GM23338 (cell line): ENCODE measurements around the gene HDGFL2. TPM values are rescaled to one million over a fixed set of nuclear protein-coding genes. Genes with fewer than 3 reads are reported as not detected.

Experiments
- ATAC-seq: fragments of 200-7000 bp; cut with Tn5 transposase; 3 replicates; pipeline ENCODE4 v1.9.1; 2020
- DNase-seq: peaks from one replicate; pipeline ENCODE4 v3.0.0-alpha.2; 2015; ENCODE audit warnings: low spot score
- H2AFZ ChIP-seq: fragments of 200-600 bp; sonication (generic); 2 replicates; pipeline ENCODE4 v1.8.0; 2016; ENCODE audit warnings: antibody characterized with exemption, mild to moderate bottlenecking, moderate library complexity
- H3F3A ChIP-seq: fragments of 200-600 bp; sonication (generic); replicated peaks from 2 replicates; pipeline ENCODE4 v1.8.0; 2017; ENCODE audit warnings: antibody characterized with exemption, mixed run types, low read depth
- H3K27ac ChIP-seq: fragments of 200-600 bp; sonication (generic); 2 replicates; pipeline ENCODE4 v1.6.1; 2016; ENCODE audit warnings: low read depth
- H3K27me3 ChIP-seq: fragments of 200-600 bp; sonication (generic); 2 replicates; pipeline ENCODE4 v1.8.0; 2016; ENCODE audit warnings: mild to moderate bottlenecking, mixed run types, moderate library complexity; ENCODE audit not compliant: insufficient read depth
- H3K36me3 ChIP-seq: fragments of 200-600 bp; sonication (generic); 2 replicates; pipeline ENCODE4 v1.8.0; 2016; ENCODE audit warnings: mild to moderate bottlenecking; ENCODE audit not compliant: insufficient read depth
- H3K4me1 ChIP-seq: fragments of 200-600 bp; sonication (generic); 2 replicates; pipeline ENCODE4 v1.8.0; 2016; ENCODE audit warnings: mild to moderate bottlenecking, moderate library complexity; ENCODE audit not compliant: insufficient read depth
- H3K4me2 ChIP-seq: fragments of 200-600 bp; sonication (generic); 2 replicates; pipeline ENCODE4 v1.7.1; 2017; ENCODE audit warnings: mixed run types
- H3K4me3 ChIP-seq: fragments of 200-600 bp; sonication (generic); 2 replicates; pipeline ENCODE4 v1.6.1; 2016; ENCODE audit warnings: mixed run types
- H3K79me2 ChIP-seq: fragments of 200-600 bp; sonication (generic); replicated peaks from 2 replicates; pipeline ENCODE4 v1.8.0; 2017; ENCODE audit warnings: mild to moderate bottlenecking; ENCODE audit not compliant: insufficient read depth
- H3K9me2 ChIP-seq: fragments of 200-600 bp; sonication (generic); 2 replicates; pipeline ENCODE4 v1.8.0; 2017; ENCODE audit not compliant: insufficient read depth
- H4K20me1 ChIP-seq: fragments of 200-600 bp; sonication (generic); replicated peaks from 2 replicates; pipeline ENCODE4 v1.8.0; 2017; ENCODE audit warnings: mild to moderate bottlenecking; ENCODE audit not compliant: insufficient read depth
- H3K27ac Mint-ChIP-seq: 2 replicates; pipeline ENCODE4 v1.8.0; 2020; ENCODE audit warnings: inconsistent platforms, mild to moderate bottlenecking, moderate library complexity, mixed read lengths
- H3K27me3 Mint-ChIP-seq: 3 replicates; pipeline ENCODE4 v1.8.0; 2022; ENCODE audit warnings: low read depth, mild to moderate bottlenecking, moderate library complexity, mixed read lengths, inconsistent platforms; ENCODE audit not compliant: insufficient read depth, poor library complexity
- H3K36me3 Mint-ChIP-seq: 3 replicates; pipeline ENCODE4 v1.8.0; 2021; ENCODE audit warnings: low read depth, mild to moderate bottlenecking, inconsistent platforms, moderate library complexity, mixed read lengths
- H3K4me1 Mint-ChIP-seq: 3 replicates; pipeline ENCODE4 v1.8.0; 2020; ENCODE audit warnings: mild to moderate bottlenecking, inconsistent platforms, mixed read lengths
- H3K4me3 Mint-ChIP-seq: 3 replicates; pipeline ENCODE4 v1.8.0; 2021; ENCODE audit warnings: moderate library complexity, mild to moderate bottlenecking, inconsistent platforms, mixed read lengths
- H3K9me3 Mint-ChIP-seq: 3 replicates; pipeline ENCODE4 v1.8.0; 2020; ENCODE audit warnings: moderate library complexity, mild to moderate bottlenecking, inconsistent platforms, mixed read lengths
- EZH2 ChIP-seq: fragments of 200-600 bp; sonication (generic); IDR thresholded peaks from one replicate; pipeline ENCODE4 v1.8.0; 2017; ENCODE audit warnings: antibody characterized with exemption, mild to moderate bottlenecking, low read depth; ENCODE audit not compliant: unreplicated experiment
- JUNB ChIP-seq: IDR thresholded peaks from one replicate; pipeline ENCODE4 v1.6.1; 2016; ENCODE audit warnings: antibody characterized with exemption; ENCODE audit not compliant: unreplicated experiment
- NANOG ChIP-seq: IDR thresholded peaks from 2 replicates; pipeline ENCODE4 v1.6.1; 2016; ENCODE audit warnings: antibody characterized with exemption, borderline replicate concordance
- POLR2AphosphoS5 ChIP-seq: IDR thresholded peaks from 2 replicates; pipeline ENCODE4 v1.6.1; 2016; ENCODE audit warnings: antibody characterized with exemption, low read depth
- ZNF114 ChIP-seq: fragments of 250-450 bp; sonication (Bioruptor Pico); IDR thresholded peaks from 2 replicates; pipeline ENCODE4 v1.5.0; 2020; ENCODE audit warnings: mild to moderate bottlenecking, moderate library complexity
- long read RNA-seq: library from polyadenylated mRNA; unstranded; transcript quantifications from one replicate; pipeline ENCODE4 v2.0.0, GENCODE V29; 2020; ENCODE audit not compliant: unreplicated experiment
- polyA plus RNA-seq: library from polyadenylated mRNA; unstranded; fragments of >200 nt; fragmentation: Nextera tagmentation; extraction: Ambion mirVana; gene quantifications from 2 replicates; pipeline ENCODE4 v1.2.1, GENCODE V29; 2016
- total RNA-seq: library from RNA; depleted of rRNA; stranded (reverse); fragments of >200 nt; shearing (Covaris generic); gene quantifications from 2 replicates; pipeline ENCODE4 v1.2.3, GENCODE V29; 2014; rRNA removed
- TF ChIP-seq, protein P1 (sequence below), 2 experiments: fragments of 200-600 bp in 1 of 2; sonication (generic) in 1 of 2; conservative IDR thresholded peaks; 2 replicates each; pipeline versions ENCODE4 v1.5.1 to v1.6.1; 2016 to 2017; ENCODE audit warnings: antibody characterized with exemption in 2 of 2, low read depth in 2 of 2, mild to moderate bottlenecking in 2 of 2, moderate library complexity in 1 of 2
- TF ChIP-seq, protein P2 (sequence below): IDR thresholded peaks from one replicate; pipeline ENCODE4 v1.6.1; 2018; ENCODE audit warnings: antibody characterized with exemption; ENCODE audit not compliant: unreplicated experiment

The HDGFL2 gene
- 94.6 and 113 TPM in 2 replicates for total RNA-seq
- polyA plus RNA-seq: 64.8 and 72.4 TPM in 2 replicates
- long read RNA-seq, partial matches to known transcripts: 3 of 9 reads
- long read RNA-seq, other reads (novel, unspliced or antisense): 3 of 9 reads

DNA sequence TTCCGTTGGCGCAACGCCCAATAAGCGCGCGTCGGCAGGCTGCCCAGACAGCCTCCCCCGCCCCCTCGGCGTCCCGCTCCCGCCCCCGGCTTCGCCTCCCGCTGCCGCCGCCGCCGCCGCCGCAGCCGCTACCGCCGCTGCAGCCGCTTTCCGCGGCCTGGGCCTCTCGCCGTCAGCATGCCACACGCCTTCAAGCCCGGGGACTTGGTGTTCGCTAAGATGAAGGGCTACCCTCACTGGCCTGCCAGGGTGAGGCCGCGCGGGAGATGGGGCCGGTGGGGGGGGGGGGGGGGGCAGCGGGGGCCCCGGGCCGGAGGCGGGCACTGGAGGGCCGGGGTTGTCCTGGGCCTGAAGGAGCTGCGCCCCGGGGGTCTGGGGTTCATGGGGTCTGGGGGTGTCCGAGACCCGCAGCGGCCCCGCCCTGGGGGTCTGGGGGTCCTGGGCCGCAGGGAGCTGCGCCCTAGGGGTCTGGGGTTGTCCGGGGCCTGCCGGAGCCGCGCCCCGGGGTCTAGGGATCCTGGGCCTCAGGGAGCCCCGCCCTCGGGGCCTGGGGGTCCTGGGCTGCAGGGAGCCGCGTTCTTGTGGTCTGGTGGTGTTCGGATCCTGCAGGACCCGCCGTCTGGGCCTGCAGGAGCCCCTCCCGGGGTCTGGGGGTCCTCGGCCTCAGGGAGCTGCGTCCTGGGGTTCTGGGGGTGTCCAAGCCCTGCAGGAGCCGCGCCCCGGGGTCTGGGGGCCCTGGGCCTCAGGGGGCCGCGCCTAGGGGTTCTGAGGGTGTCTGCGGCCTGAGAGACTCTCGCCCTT is at the start of gene HDGFL2:
Gene HDGFL2, plus strand, starts transcription at position 124 of the 801 bp plus-strand sequence. Its CDS starts 54 bp downstream, at position 178.
- Histone ChIP-seq H3K27ac (peak within 1 kb of the TSS; percentile 6; the same call in 1 of the 2 replicates), H3K27me3 (no peaks in the 10 kb centered on the region), H3K4me2 (peak within 1 kb of the TSS; percentile 85), H3K4me1 (peaks cover 9% of the 10 kb centered on the region; the same call in 1 of the 2 replicates), H3K79me2 (peaks cover 33% of the 10 kb centered on the region), H3F3A (peaks cover 15% of the 10 kb centered on the region; the same call in 1 of the 2 replicates), H2AFZ (no peak within 1 kb of the TSS; the same call in 1 of the 2 replicates), H4K20me1 (peaks cover 8% of the 10 kb centered on the region), H3K4me3 (peak within 1 kb of the TSS; percentile 85), H3K9me2 (no peaks in the 10 kb centered on the region), H3K36me3 (0 out of 2 replicates have a peak, but pooled peaks cover 17% of the 10 kb centered on the region)
- TF ChIP-seq NANOG (no peak), ZNF114 (CRISPR knock-in tag) (no peak), EZH2 (no peak), POLR2AphosphoS5 (peak; percentile 46; the same call in 1 of the 2 replicates), JUNB (no peak)
- TF ChIP-seq, protein P1, sequence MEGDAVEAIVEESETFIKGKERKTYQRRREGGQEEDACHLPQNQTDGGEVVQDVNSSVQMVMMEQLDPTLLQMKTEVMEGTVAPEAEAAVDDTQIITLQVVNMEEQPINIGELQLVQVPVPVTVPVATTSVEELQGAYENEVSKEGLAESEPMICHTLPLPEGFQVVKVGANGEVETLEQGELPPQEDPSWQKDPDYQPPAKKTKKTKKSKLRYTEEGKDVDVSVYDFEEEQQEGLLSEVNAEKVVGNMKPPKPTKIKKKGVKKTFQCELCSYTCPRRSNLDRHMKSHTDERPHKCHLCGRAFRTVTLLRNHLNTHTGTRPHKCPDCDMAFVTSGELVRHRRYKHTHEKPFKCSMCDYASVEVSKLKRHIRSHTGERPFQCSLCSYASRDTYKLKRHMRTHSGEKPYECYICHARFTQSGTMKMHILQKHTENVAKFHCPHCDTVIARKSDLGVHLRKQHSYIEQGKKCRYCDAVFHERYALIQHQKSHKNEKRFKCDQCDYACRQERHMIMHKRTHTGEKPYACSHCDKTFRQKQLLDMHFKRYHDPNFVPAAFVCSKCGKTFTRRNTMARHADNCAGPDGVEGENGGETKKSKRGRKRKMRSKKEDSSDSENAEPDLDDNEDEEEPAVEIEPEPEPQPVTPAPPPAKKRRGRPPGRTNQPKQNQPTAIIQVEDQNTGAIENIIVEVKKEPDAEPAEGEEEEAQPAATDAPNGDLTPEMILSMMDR (conservative IDR thresholded peaks at IDR 0.05; ENCODE audit: low read depth in 2 of 2): no peak
- TF ChIP-seq, protein P2, sequence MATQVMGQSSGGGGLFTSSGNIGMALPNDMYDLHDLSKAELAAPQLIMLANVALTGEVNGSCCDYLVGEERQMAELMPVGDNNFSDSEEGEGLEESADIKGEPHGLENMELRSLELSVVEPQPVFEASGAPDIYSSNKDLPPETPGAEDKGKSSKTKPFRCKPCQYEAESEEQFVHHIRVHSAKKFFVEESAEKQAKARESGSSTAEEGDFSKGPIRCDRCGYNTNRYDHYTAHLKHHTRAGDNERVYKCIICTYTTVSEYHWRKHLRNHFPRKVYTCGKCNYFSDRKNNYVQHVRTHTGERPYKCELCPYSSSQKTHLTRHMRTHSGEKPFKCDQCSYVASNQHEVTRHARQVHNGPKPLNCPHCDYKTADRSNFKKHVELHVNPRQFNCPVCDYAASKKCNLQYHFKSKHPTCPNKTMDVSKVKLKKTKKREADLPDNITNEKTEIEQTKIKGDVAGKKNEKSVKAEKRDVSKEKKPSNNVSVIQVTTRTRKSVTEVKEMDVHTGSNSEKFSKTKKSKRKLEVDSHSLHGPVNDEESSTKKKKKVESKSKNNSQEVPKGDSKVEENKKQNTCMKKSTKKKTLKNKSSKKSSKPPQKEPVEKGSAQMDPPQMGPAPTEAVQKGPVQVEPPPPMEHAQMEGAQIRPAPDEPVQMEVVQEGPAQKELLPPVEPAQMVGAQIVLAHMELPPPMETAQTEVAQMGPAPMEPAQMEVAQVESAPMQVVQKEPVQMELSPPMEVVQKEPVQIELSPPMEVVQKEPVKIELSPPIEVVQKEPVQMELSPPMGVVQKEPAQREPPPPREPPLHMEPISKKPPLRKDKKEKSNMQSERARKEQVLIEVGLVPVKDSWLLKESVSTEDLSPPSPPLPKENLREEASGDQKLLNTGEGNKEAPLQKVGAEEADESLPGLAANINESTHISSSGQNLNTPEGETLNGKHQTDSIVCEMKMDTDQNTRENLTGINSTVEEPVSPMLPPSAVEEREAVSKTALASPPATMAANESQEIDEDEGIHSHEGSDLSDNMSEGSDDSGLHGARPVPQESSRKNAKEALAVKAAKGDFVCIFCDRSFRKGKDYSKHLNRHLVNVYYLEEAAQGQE: no peak
- Mint-ChIP-seq H3K4me1 (peaks cover 13% of the 10 kb centered on the region), H3K4me3 (peak within 1 kb of the TSS; percentile 85), H3K36me3 (peaks cover 12% of the 10 kb centered on the region), H3K27ac (peak within 1 kb of the TSS; percentile 83), H3K27me3 (peaks cover 11% of the 10 kb centered on the region), H3K9me3 (no peaks in the 10 kb centered on the region)
- DNase-seq (no peak), ATAC-seq (no peak)
